ENCODE results near the gene DENND1C.

- TF ChIP-seq EZH2 (IDR thresholded peaks at IDR 0.05; ENCODE audit: low read depth, unreplicated experiment) (no peak), CTCF (conservative IDR thresholded peaks at IDR 0.05; ENCODE audit: low read depth in 2 of 2) (no peak), JUNB (IDR thresholded peaks at IDR 0.05; ENCODE audit: unreplicated experiment) (no peak), POLR2AphosphoS5 (IDR thresholded peaks at IDR 0.05; ENCODE audit: low read depth) (no peak)
These were observed 10.5 kb downstream of the DENND1C start for GRCh38 chr19:6471076-6471475.
